H1 (cell line): ENCODE measurements around the gene RSRC2. TPM values are rescaled to one million over a fixed set of nuclear protein-coding genes. Genes with fewer than 3 reads are reported as not detected.

ENCODE experiments used
- ATF2 ChIP-seq: IDR thresholded peaks from 2 replicates; pipeline ENCODE4 v1.6.1; 2012; ENCODE audit warnings: low read length, inconsistent platforms
- BACH1 ChIP-seq: IDR thresholded peaks from 2 replicates; pipeline ENCODE4 v1.6.1; 2012; ENCODE audit warnings: low read length, improper control_type of control experiment
- CTBP2 ChIP-seq: IDR thresholded peaks from 2 replicates; pipeline ENCODE4 v1.7.0; 2011; ENCODE audit warnings: borderline replicate concordance, mild to moderate bottlenecking, moderate library complexity, mixed read lengths, low read length; ENCODE audit not compliant: insufficient read depth, insufficient read length
- GTF2F1 ChIP-seq: IDR thresholded peaks from 2 replicates; pipeline ENCODE4 v1.6.1; 2012; ENCODE audit warnings: low read depth, low read length, improper control_type of control experiment, borderline replicate concordance
- JUND ChIP-seq: IDR thresholded peaks from 2 replicates; pipeline ENCODE4 v1.6.1; 2011; ENCODE audit warnings: mild to moderate bottlenecking, improper control_type of control experiment, low read length
- SP1 ChIP-seq: IDR thresholded peaks from 2 replicates; pipeline ENCODE4 v1.6.1; 2011; ENCODE audit warnings: low read depth, low read length
- polyA plus RNA-seq, 7 experiments: library from polyadenylated mRNA; depleted of rRNA in 3 of 7; stranded (reverse) in 5 of 7; unstranded in 2 of 7; fragments of >200 nt in 5 of 7; fragments of 200-250 nt in 2 of 7; gene quantifications; 1 replicate in 5 of 7; 2 replicates in 1 of 7; 4 replicates in 1 of 7; pipeline versions ENCODE4 v1.2.1 to v1.2.3, GENCODE V29; 2011 to 2013; ENCODE audit warnings: missing spikeins in 2 of 7, mixed read lengths in 2 of 7
- total RNA-seq: library from RNA; stranded (reverse); fragmentation: NEBNext Ultra II Directional; extraction: Animal tissue kit (Norgen Biotek cat#: 25700); gene quantifications from 2 replicates; pipeline ENCODE4 v1.2.1, GENCODE V29; 2021

RSRC2 gene
- total and polyA plus RNA-seq, 2 of the 8 experiments (the other 6 are each of a cell fraction or from before 2014, with no cell fraction given), result 15.9 to 71.4 TPM

- TF ChIP-seq BACH1 (no peak), GTF2F1 (no peak), CTBP2 (no peak), ATF2 (no peak), JUND (no peak), SP1 (no peak)
Observed at GRCh38 chr12:122537021-122537420, 10.3 kb upstream of the RSRC2 start (continued).
